GM21423 (cell line): ENCODE data around the gene SINHCAF.
A peak's percentile ranks its signal among the peaks of the same experiment; 100 is the strongest.

Source experiments
- ATAC-seq: cut with Tn5 transposase; IDR thresholded peaks from one replicate; pipeline ENCODE4 v1.9.1; 2021; ENCODE audit warnings: mild to moderate bottlenecking, moderate library complexity; ENCODE audit not compliant: unreplicated experiment

The SINHCAF gene

DNA sequence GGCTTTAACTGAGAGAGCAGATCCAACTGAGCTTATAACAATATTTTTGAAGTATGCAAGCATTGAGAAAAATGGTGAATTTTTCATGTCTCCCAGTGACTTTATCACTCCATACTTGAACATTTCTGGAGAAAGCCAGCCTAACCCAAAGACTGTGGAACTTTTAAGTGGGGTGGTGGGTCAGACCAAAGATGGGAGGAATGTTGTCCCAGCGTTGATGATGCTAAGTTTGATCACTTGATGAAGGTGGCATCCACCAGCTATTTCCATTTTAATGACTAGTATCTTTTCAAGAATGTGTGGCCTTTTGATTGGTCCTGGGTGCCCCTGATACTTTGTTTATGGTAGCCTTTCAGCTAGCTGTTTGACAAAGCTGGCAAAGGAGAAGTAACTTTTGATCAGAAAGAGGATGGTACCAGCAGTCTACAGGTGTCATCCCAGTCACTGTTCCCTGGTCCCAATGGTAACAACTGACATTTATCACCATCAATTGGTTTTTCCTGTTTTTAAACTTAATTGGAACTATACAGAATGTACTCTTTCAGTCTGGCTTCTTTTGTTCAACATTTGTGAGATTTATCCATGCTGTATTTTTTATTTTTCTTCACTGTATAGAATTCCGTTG is 14.2 kb downstream of the SINHCAF start:
- ATAC-seq: no peak

DNA sequence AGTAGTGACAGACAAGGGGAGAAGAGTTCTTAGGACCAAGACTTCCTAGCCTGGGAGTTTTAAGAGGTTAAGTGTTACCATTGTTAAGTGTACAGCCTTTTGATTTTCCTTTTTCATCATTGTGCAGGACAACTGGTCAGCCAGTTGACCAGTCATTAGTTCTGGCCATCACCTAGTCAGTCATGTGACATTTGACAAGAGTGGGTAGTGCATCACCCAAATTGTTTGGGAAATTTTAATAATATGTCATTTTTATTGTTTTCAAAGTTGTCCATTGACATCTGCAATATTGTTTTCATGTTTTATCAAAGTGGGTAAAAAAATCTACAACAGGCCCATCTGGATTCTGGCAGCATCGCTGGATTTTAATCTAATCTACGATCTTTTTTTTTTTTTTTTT is 15.5 kb downstream of the SINHCAF start:
- no peak for ATAC-seq

GRCh38 chr12:31309279-31309678 is 16.7 kb downstream of the SINHCAF start:
- no peak for ATAC-seq

- ATAC-seq: no peak
These were observed 17.8 kb downstream of the SINHCAF start for GRCh38 chr12:31308116-31308515.

DNA sequence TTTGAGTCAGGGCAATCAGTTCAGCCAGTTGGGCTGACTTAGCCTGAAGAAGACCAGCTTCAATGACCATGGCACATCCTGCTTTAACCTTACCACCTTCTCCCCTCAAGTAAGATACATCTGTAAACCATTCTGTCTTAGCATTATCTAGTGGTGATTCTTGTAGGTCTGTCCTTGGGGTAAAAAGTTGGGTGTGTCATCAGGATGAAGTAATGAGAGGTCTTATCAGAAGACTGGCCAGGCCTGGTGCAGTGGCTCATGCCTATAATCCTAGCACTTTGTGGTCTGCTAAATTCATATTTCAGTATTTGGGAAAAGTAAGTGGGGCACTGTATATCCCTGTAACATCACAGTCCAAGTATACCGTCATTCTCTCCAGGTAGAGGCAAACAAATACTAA is 19.1 kb downstream of the SINHCAF start:
- ATAC-seq: no peak

- no peak for ATAC-seq
These were observed 22.5 kb downstream of the SINHCAF start for GRCh38 chr12:31303466-31303865.

DNA sequence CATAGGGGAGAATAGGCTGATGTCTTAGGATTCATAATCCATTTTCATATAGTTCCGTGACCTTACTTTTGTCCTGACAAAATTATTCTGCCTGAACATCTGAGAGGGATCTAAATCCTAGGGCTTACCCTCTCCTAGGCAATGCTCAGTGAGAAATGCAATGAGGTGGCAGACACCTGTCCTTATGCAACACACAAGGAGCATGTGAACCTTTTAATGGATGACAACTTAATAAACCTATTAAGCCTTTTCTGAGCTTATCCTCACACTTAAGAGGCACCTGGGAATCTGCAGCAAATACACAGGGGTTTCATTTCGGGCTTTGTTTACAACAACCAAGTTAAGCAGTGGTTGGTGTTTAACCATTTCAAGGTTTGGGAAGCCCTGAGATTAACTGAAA is 24.6 kb downstream of the SINHCAF start:
- ATAC-seq: no peak

GRCh38 chr12:31300783-31301182 is 25.2 kb downstream of the SINHCAF start:
- no peak for ATAC-seq

GRCh38 chr12:31300341-31300740 is 25.6 kb downstream of the SINHCAF start:
- ATAC-seq: no peak

- ATAC-seq: no peak
These were observed 27.0 kb downstream of the SINHCAF start for GRCh38 chr12:31298922-31299321.

- peak; percentile 41 for ATAC-seq
These were observed 27.4 kb downstream of the SINHCAF start for GRCh38 chr12:31298515-31298910.

DNA sequence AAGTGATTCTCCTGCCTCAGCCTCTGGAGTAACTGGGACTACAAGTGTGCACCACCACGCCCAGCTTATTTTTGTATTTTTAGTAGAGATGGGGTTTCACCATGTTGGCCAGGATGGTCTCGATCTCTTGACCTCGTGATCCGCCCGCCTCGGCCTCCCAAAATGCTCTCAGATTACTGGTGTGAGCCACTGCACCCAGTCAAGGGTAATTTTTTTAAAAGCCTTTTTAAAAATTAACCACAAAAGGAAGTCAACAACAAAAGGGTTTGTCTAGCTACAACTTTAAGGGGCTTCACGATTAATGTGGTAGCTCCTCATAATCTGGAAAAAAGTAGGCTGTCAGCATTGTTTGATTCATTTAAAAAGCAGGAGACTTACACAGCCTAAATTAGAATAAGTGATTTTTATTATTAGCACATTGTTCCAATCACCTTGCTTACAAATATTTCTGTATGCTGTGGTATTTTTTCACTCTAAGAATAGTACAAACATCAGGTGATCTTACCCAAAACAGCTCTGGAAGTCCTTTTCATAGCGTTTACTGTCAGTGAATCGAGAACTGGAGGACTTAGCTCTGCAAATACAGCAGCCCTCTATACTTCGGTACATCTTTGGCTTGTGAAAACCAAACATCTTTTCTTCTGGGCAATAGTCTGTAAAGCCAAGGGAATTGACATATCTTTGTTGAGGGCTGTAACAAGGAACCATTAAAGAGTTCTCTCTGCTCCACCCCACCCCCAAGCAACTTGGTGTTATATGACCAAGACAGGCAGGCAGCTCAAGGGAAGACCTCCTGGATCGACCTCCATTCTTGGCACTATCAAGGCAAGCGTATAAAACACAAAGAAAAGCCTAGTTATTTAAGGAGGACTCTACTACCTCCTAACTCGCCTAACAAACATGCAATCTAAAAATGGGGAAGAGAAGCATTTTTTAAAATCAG is 28.1 kb downstream of the SINHCAF start:
- no peak for ATAC-seq

DNA sequence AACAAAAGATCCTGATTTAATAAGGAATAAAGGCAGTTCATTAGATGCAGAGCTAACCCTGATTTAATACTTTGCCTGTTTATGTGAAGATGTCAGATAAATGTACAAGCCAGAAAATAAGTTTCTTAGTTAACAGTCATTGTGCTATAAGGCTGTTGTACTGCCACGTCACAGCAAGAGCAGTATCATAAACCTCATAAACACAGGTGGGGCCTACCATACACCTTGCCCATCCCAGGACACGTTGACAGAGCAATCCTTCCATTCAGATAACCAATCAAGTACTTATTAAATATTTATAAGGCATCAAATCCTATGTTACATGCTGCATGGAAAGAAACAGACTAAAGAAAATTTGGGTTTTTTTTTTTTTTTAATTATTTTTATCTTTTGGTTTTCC is 36.5 kb downstream of the SINHCAF start:
- no peak for ATAC-seq

DNA sequence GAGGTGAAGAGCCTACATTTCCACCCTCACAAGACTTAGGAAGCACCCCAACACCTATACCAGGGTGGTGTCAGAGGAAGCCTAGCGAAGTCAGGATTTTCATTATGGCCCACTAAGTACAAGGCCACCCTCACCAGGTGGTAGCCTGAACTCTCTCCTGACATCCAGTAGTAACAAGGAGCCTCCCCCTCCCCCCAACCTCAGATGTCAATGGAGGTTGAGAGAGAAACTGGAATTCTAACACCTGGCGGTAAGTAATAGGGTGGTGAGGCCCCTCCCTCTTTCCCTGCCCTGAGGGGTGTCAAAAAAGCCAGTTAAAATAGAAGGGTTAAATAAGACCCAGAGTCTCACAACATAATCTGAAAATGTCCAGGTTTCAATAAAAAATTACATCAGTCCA is 37.6 kb downstream of the SINHCAF start:
- ATAC-seq: no peak

DNA sequence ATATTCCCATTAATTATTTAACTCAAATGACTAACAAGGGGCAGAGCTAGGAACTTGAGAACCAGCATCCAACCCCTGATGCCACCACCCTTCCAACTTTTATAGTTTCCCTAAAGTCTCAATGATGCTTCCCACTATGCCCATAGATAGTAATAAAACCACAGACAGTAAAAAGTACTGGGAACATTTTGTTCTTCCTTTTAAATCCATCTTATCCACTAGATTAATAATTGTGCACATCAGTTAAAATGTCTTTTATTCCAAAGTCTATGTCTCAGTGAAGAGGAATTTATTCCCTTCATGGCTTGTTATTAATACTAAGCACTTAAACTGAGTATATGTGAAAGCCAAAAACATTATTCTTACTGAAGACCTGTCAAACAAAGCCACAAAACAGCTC is 45.8 kb downstream of the SINHCAF start:
- ATAC-seq: no peak

DNA sequence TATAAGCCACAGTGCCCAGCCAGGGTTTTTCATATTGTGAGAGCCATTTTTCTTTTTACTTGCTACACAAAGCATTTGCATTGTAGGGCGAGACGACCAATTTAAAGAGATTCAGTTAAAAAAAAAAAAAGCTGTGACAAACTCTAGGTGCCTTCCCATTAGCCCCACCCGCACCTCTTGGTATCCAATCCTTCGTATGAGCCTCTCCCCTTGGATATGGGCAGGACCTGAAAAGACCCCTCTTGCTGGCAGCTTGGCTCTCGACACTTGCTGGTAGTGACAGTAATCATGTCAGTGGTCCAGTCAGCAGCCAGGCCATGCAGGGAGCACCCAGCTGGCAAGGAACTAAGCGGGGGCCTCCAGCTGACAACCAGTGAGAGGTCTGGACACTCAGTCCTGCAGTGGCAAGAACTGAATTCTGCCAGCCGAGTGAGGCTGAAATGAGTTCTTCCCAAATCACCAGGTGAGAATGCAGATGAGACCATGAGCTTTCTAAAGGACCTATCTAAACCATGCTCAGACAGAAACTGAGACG is 46.5 kb downstream of the SINHCAF start:
- ATAC-seq: no peak

DNA sequence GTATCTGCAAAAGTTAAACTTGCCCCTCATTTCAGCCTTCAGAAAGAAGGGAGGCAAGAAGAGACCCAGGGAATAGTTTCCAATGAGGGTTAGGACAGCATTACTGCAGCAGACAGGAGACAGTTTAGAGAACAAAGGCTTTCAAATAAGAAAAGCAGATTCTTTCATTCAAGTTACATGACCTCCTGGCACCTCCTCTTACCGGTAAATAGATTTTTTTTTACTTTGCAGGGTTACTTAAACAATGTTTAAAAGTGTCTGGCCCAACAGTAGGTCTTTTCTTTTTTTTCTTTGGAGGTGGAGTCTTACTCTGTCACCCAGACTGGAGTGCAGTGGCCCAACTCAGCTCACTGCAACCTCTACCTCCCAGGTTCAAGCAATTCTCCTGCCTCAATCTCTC is 47.1 kb downstream of the SINHCAF start:
- no peak for ATAC-seq

GRCh38 chr12:31278424-31278823 is 47.5 kb downstream of the SINHCAF start:
- no peak for ATAC-seq

DNA sequence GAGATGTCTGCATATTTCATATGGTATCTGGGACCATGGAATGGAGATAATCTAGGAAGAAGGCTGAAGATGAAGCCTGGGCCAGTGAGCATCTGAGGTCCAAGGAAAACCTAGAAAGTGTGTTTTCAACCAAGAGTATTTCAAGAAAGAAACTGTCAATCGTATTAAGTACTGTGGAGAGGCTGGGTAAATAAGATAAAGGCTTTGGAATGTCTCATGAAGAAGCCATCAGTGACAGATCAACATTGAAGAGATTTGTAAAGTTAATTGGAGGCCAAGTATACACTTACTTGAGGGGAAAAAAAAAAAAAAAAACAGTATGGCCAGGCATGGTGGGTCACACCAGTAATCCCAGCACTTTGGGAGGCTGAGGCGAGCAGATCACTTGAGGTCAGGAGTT is 48.9 kb downstream of the SINHCAF start:
- no peak for ATAC-seq

DNA sequence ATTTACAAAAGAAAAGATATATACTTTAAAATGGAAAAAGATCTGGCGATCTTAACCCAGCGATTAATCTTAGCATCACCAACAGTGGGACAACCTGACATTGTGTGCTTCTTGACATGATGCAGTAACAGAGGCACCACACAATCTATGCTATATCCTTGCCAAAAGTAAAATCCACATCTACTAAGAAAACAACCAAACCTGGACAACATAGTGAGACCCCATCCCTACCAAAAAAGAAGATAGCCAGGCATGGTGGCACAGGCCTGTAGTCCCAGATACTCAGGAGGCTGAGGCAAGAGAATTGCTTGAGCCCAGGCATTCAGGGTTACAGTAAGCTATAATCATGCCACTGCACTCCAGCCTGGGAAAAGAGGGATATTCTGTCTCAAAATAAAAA is 50.5 kb downstream of the SINHCAF start:
- no peak for ATAC-seq

DNA sequence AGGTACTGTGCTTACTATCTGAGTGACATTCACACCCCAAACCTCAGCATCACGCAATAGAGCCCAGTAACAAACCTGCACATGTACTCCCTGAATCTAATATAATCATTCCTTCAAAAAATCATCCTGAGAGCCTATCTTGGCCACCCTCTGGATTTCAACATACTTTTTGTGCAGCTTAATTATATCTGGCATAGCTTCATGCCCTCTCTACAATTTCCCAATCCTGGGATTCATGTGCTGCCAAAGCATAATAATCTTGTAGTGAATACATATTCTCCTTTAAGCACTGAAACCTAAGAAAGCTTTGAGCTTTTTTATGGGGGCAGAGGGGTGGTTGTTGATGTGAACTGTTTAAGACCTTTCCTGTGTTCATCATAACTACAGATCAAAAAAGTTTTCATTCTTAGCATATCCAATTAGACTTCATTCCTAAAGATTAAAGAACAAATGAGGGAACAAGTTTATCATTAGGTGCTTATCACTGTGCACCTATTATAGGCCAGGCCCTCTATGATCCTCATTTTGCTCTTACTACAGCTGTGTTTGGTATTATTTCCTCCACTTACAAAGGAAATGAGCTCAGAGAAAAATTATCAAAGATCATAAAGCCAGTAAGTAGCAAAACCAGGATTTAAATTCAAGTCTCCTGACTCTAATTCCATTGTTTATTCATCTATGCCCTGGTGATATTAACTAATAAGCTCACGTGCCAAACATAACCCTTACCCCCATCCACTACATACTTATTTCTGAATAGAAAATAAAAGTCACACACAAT is 51.2 kb downstream of the SINHCAF start:
- ATAC-seq: no peak
